GM12878 (cell line): Measurements from ENCODE around the gene TDRD9. TPM values are rescaled to one million over a fixed set of nuclear protein-coding genes. Genes with fewer than 3 reads are reported as not detected.

ENCODE experiments used
- ATAC-seq: fragments of 200-7000 bp; cut with Tn5 transposase; 3 replicates; pipeline ENCODE4 v1.9.1; 2020; ENCODE audit warnings: mild to moderate bottlenecking, moderate library complexity
- BruUV-seq: library from RNA; stranded (reverse); fragments of 400-500 nt; replicated peaks from 2 replicates; lab custom pipeline; 2021; lab: Mats Ljungman, UMichigan
- CTCF ChIA-PET: fragments of 300-600 bp; sonication (Branson Sonifier 250); formaldehyde crosslinking; extraction: SDS; loops from one replicate; lab custom pipeline; 2021; ENCODE audit warnings: inconsistent platforms; lab: Yijun Ruan, JAX
- POLR2A ChIA-PET: fragments of 350-600 bp; formaldehyde crosslinking; extraction: SDS; loops from one replicate; lab custom pipeline; 2021; ENCODE audit warnings: inconsistent platforms; lab: Charles Lee
- RAD21 ChIA-PET: fragments of 300-600 bp; sonication (Branson Sonifier 250); formaldehyde crosslinking; loops from one replicate; lab custom pipeline; 2023; ENCODE audit warnings: antibody characterized with exemption; ENCODE audit not compliant: unreplicated experiment; lab: Charles Lee
- SMC1A ChIA-PET: fragments of 300-600 bp; sonication (Branson Sonifier 250); formaldehyde crosslinking; loops from one replicate; lab custom pipeline; 2023; ENCODE audit not compliant: unreplicated experiment, uncharacterized antibody; lab: Charles Lee
- DNase-seq: peaks from one replicate; pipeline ENCODE4 v3.0.0-alpha.2; 2011; ENCODE audit warnings: low read depth, low spot score
- FAIRE-seq: peaks from 3 replicates; lab custom pipeline; 2011; peaks lifted over from hg19 to GRCh38; lab: Jason Lieb, UNC
- H2AFZ ChIP-seq: 2 replicates; pipeline ENCODE4 v1.6.0; 2011; ENCODE audit warnings: low read depth, low read length, control low read depth; ENCODE audit not compliant: control insufficient read depth
- H3K27ac ChIP-seq: 2 replicates; pipeline ENCODE4 v1.5.1; 2011; ENCODE audit warnings: control low read depth; ENCODE audit not compliant: control insufficient read depth, insufficient read depth
- H3K27me3 ChIP-seq, 2 experiments: replicated peaks in 1 of 2; 2 replicates each; pipeline versions ENCODE4 v1.6.0 to v1.6.1; 2011; ENCODE audit warnings: low read length in 1 of 2; ENCODE audit not compliant: control insufficient read depth in 2 of 2, insufficient read depth in 2 of 2
- H3K36me3 ChIP-seq, 2 experiments: 2 replicates each; pipeline ENCODE4 v1.5.1; 2011; ENCODE audit warnings: low read length in 1 of 2; ENCODE audit not compliant: control insufficient read depth in 2 of 2, insufficient read depth in 2 of 2
- H3K4me1 ChIP-seq: 2 replicates; pipeline ENCODE4 v1.6.1; 2011; ENCODE audit warnings: mild to moderate bottlenecking, low read length, moderate library complexity, mixed read lengths; ENCODE audit not compliant: control insufficient read depth, insufficient read depth
- H3K4me2 ChIP-seq: 2 replicates; pipeline ENCODE4 v1.6.0; 2011; ENCODE audit warnings: control low read depth; ENCODE audit not compliant: control insufficient read depth, insufficient read depth
- H3K4me3 ChIP-seq: fragments of 200-600 bp; sonication (generic); 2 replicates; pipeline ENCODE4 v1.5.1; 2016
- H3K79me2 ChIP-seq: 2 replicates; pipeline ENCODE4 v1.6.0; 2011; ENCODE audit warnings: low read length; ENCODE audit not compliant: control insufficient read depth, insufficient read depth
- H3K9ac ChIP-seq: 2 replicates; pipeline ENCODE4 v1.8.0; 2011; ENCODE audit warnings: low read length, control low read depth, mixed read lengths; ENCODE audit not compliant: control insufficient read depth, insufficient read depth
- H3K9me3 ChIP-seq: replicated peaks from 3 replicates; pipeline ENCODE4 v1.5.1; 2011; ENCODE audit warnings: mild to moderate bottlenecking, low read length; ENCODE audit not compliant: control insufficient read depth, insufficient read depth
- H4K20me1 ChIP-seq: 2 replicates; pipeline ENCODE4 v1.6.0; 2011; ENCODE audit not compliant: control insufficient read depth, insufficient read depth
- ATF7 ChIP-seq: fragments of 450-650 bp; IDR thresholded peaks from 2 replicates; pipeline ENCODE4 v1.6.1; 2016; ENCODE audit warnings: low read depth, mild to moderate bottlenecking
- EED ChIP-seq: sonication (generic); IDR thresholded peaks from 2 replicates; pipeline ENCODE4 v1.6.1; 2016; ENCODE audit warnings: antibody characterized with exemption, low read depth
- ETV6 ChIP-seq, 2 experiments: fragments of 450-650 bp in 1 of 2; IDR thresholded peaks in 1 of 2; conservative IDR thresholded peaks in 1 of 2; 2 replicates each; pipeline ENCODE4 v1.6.1; 2014; ENCODE audit warnings: antibody characterized with exemption in 1 of 2, borderline replicate concordance in 1 of 2, low read depth in 1 of 2, mild to moderate bottlenecking in 1 of 2, moderate library complexity in 1 of 2
- HSF1 ChIP-seq: fragments of 150-350 bp; IDR thresholded peaks from 2 replicates; pipeline ENCODE4 v1.6.1; 2014; ENCODE audit warnings: mild to moderate bottlenecking, low read depth, low read length
- MXI1 ChIP-seq: fragments of 150-350 bp; IDR thresholded peaks from 2 replicates; pipeline ENCODE4 v1.6.1; 2011; ENCODE audit warnings: low read depth, mild to moderate bottlenecking, inconsistent platforms, low read length, improper control_type of control experiment
- RAD51 ChIP-seq: fragments of 450-650 bp; IDR thresholded peaks from 2 replicates; pipeline ENCODE4 v1.6.1; 2016; ENCODE audit warnings: moderate library complexity, mild to moderate bottlenecking, inconsistent platforms
- RFX5 ChIP-seq: IDR thresholded peaks from 2 replicates; pipeline ENCODE4 v1.6.1; 2011; ENCODE audit warnings: low read depth, low read length, improper control_type of control experiment
- TAF1 ChIP-seq: IDR thresholded peaks from 2 replicates; pipeline ENCODE4 v1.6.1; 2011; ENCODE audit warnings: mild to moderate bottlenecking, low read depth, low read length, borderline replicate concordance
- ZBTB33 ChIP-seq: fragments of 450-650 bp; IDR thresholded peaks from 2 replicates; pipeline ENCODE4 v1.6.1; 2017; ENCODE audit warnings: mild to moderate bottlenecking
- ZNF274 ChIP-seq: IDR thresholded peaks from one replicate; pipeline ENCODE4 v1.8.0; 2011; ENCODE audit not compliant: insufficient read length, insufficient read depth
- WGBS: methylation state at CpG from one replicate; pipeline ENCODE4 v1.1.6; 2016; ENCODE audit warnings: low lambda C conversion rate; ENCODE audit not compliant: insufficient replicate concordance, insufficient coverage; ENCODE audit errors: missing lambda C conversion rate; 5-methylcytosine and 5-hydroxymethylcytosine counted together
- in situ Hi-C: fragments of 300-500 bp; cut with MboI; formaldehyde crosslinking; loops from 9 replicates; pipeline ENCODE4 v1.14.3; 2018; ENCODE audit warnings: mixed read lengths
- intact Hi-C: fragments of 100-400 bp; cut with micrococcal nuclease; formaldehyde crosslinking; loops from one replicate; pipeline ENCODE4 v1.14.2; 2022; ENCODE audit not compliant: unreplicated experiment
- polyA plus RNA-seq, 11 experiments: library from polyadenylated mRNA; depleted of rRNA in 4 of 11; unstranded in 6 of 11; stranded (reverse) in 5 of 11; fragments of >200 nt; fragmentation: Nextera tagmentation in 4 of 11; fragmentation: Illumina TruSeq in 1 of 11; extraction: Ambion mirVana in 4 of 11; extraction: Trizol in 1 of 11; gene quantifications; 1 replicate in 1 of 11; 2 replicates in 10 of 11; pipeline versions ENCODE4 v1.2.1 to v1.2.3, GENCODE V29; 2011 to 2016; ENCODE audit warnings: inconsistent platforms in 2 of 11, missing spikeins in 2 of 11, low read depth in 1 of 11
- total RNA-seq, 4 experiments: library from RNA; depleted of rRNA in 3 of 4; stranded (reverse); fragments of >200 nt in 3 of 4; fragmentation: Illumina TruSeq in 1 of 4; extraction: Trizol in 1 of 4; gene quantifications; 2 replicates each; pipeline versions ENCODE4 v1.2.1 to v1.2.3, GENCODE V29; 2013 to 2021

TDRD9 gene
- total and polyA plus RNA-seq, 10 of the 15 experiments (the other 5 are each of a cell fraction or from before 2014, with no cell fraction given): 0.12 TPM; not detected in 9

DNA sequence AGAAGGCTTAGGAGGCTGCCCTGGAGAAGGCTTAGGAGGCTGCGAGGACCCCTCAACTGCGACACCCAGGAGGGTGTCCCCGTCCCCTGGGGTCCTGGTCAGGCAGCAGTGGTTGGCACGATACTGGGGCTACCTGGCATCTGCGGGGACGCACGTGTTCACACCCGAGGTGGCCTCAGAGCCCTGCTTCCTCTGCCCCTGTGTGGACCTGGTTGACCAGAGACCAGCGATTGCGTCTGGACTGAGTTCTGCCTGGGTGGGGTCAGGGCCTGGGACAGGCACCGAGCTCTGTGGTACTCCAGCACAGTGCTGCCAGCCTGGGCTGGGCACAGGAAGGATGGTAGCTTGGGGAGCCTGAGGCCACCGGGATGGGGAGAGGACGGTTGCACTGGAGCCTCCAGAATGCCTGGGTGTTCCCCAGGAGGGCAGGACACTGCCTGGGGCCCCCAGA lies 158.0 kb downstream of the TDRD9 start:
- BruUV-seq: no TSS peak
- no peak for FAIRE-seq
- H3K4me1 ChIP-seq: no peaks in the 10 kb centered on the region
- no peak for ATAC-seq
- H3K79me2 ChIP-seq: no peaks in the 10 kb centered on the region
- intact Hi-C loops (no loop called here), in situ Hi-C loops (no loop called here)
- no peak overlapping the region for H3K4me2 ChIP-seq
- DNase-seq: no peak
- CTCF ChIA-PET: no interaction called here
- RAD21 ChIA-PET: no interaction called here
- WGBS: 52% methylated on average over 12 of the region's 13 CpGs
- no peaks in the 10 kb centered on the region for H3K27me3 ChIP-seq
- no peak overlapping the region for H3K27ac ChIP-seq
- SMC1A ChIA-PET: no interaction called here
- H3K9me3 ChIP-seq: no peaks in the 10 kb centered on the region
- POLR2A ChIA-PET: no interaction called here
- no peaks in the 10 kb centered on the region for H4K20me1 ChIP-seq
- H3K4me3 ChIP-seq: no peak overlapping the region
- no peak overlapping the region for H3K9ac ChIP-seq
- TF ChIP-seq MXI1 (no peak), HSF1 (no peak), ZBTB33 (no peak), ETV6 (conservative IDR thresholded peaks at IDR 0.05 in 1 of 2, IDR thresholded peaks at IDR 0.05 in 1 of 2; ENCODE audit: borderline replicate concordance in 1 of 2, low read depth in 1 of 2) (no peak), EED (no peak), RAD51 (no peak), TAF1 (no peak), ATF7 (no peak), RFX5 (no peak), ZNF274 (no peak)
- no peak overlapping the region for H2AFZ ChIP-seq
- H3K36me3 ChIP-seq: no peaks in the 10 kb centered on the region
